HFF-Myc (cell line): ENCODE measurements around the gene NDUFB1.

Experiments
- DNase-seq: peaks from one replicate; pipeline ENCODE4 v3.0.0-alpha.2; 2011; ENCODE audit warnings: low read depth; ENCODE audit errors: extremely low read depth
- H3K4me3 ChIP-seq: replicated peaks from 2 replicates; pipeline ENCODE4 v1.5.1; 2011; ENCODE audit warnings: low read depth, mild to moderate bottlenecking, control low read depth, low read length
- TF ChIP-seq, protein P1 (sequence below): IDR thresholded peaks from 2 replicates; pipeline ENCODE4 v1.5.1; 2012; ENCODE audit warnings: mild to moderate bottlenecking, low read depth, low read length, control low read depth; ENCODE audit errors: missing control alignments

The NDUFB1 gene

DNA sequence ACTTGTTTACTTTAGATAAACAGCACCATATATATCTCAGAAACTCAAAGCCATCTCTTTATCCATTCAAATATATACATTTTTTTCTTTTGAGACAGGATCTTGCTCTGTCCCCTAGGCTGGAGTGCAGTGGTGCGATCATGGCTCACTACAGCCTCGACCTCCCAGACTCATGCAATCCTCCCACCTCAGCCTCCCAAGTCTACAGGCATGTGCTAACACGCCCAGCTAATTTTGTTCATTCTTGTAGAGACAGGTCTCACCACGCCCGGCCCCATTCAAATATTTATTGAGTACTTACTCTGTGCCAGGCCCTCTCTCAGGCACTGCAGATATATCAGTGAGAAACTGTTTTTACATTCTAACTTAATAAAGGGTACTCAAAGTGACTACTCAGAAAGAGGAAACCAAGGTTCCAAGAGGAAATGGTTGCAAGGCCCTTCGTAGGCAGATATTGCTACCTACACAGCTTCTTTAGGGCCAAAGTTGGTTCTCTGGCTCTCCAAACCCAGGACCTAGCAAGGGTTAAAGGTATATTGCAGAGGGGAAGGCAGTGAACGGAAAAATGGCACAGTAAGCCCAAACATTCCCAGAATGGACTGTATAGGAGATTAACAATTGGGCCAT, 18.0 kb downstream of the NDUFB1 start:
- TF ChIP-seq, protein P1, sequence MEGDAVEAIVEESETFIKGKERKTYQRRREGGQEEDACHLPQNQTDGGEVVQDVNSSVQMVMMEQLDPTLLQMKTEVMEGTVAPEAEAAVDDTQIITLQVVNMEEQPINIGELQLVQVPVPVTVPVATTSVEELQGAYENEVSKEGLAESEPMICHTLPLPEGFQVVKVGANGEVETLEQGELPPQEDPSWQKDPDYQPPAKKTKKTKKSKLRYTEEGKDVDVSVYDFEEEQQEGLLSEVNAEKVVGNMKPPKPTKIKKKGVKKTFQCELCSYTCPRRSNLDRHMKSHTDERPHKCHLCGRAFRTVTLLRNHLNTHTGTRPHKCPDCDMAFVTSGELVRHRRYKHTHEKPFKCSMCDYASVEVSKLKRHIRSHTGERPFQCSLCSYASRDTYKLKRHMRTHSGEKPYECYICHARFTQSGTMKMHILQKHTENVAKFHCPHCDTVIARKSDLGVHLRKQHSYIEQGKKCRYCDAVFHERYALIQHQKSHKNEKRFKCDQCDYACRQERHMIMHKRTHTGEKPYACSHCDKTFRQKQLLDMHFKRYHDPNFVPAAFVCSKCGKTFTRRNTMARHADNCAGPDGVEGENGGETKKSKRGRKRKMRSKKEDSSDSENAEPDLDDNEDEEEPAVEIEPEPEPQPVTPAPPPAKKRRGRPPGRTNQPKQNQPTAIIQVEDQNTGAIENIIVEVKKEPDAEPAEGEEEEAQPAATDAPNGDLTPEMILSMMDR, result no peak
- no peak overlapping the region for H3K4me3 ChIP-seq
- no peak for DNase-seq

DNA sequence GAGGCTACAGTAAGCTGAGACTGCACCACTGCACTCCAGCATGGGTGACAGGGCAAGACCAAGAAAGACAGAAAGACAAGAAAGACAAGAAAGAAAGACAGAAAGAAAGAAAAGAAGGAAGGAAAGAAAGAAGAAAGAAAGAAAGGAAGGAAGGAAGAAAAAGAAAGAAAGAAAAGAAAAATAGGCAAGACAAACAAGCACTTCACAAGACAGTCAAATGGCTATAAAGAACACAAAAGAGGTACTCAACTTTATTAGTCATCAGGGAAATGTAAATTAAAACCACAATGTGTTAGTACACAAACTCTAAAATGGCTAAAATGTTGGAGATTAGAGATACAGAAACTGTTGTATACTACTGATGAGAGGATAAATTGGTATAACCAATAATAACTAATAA, 21.7 kb downstream of the NDUFB1 start:
- no peak overlapping the region for H3K4me3 ChIP-seq
- TF ChIP-seq, protein P1, result no peak
- no peak for DNase-seq

DNA sequence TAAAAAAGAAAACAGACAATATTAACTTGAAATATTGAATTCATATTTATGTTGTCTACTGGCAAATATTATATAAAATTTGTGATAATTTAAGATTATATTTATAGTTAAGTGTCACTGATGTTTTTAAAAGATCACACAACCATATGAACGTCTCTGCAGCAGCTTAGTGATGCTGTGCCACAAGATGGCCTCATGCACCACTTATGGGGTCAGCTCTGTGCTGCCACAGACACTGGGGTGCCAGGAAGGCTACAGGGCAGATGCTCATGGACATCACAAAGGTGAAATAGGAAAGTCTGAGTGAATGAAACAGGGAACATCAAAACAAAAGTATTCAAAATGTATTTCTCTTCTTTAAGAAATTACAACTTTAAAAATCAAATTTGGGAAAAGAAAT, 28.2 kb downstream of the NDUFB1 start:
- no peak overlapping the region for H3K4me3 ChIP-seq
- TF ChIP-seq, protein P1, result peak; percentile 10
- DNase-seq, result no peak

DNA sequence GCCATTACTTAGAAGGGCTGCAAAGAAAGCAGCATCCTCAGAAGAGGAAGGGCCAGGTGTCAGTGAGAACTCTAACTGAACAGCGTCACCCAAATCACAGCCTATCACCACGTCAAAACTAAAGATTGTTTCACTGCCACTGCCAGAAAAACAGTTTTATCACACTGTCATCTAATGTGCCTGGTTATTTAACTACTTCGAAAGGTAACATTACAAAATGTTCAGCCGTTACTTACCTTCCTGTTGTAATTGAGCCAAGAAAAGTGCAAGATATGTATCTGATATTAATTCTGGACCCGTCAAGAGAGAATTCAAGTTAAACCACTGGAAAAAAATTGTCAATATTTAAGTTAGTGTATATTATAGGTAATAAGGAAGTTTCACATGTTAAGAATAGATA, 33.0 kb downstream of the NDUFB1 start:
- TF ChIP-seq, protein P1, result no peak
- H3K4me3 ChIP-seq, result no peak overlapping the region
- DNase-seq, result no peak

DNA sequence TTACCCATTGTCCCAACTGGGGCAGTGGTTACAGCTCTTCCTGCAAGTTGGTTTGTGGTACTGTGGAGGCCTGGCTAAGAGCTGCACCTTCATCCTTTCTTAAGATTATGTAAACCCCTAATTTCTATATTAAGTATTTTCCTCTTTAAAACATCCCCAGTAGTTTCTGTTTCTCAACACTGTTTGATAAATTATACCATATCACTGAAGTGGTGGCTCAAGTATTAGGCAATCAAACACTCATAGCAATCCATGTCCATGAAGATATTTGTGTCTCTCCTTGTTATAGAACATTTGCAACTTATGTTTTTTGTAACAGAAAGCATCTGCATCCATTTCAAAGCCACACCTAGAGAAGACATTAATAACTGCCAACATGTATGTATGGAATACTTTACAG, 47.0 kb downstream of the NDUFB1 start:
- no peak overlapping the region for H3K4me3 ChIP-seq
- DNase-seq, result no peak
- TF ChIP-seq, protein P1, result no peak
